Dermis microvascular lymphatic vessel endothelial cell (primary cell): Measurements from ENCODE around the gene ZNF814. TPM values are rescaled to one million over a fixed set of nuclear protein-coding genes. Genes with fewer than 3 reads are reported as not detected.
"Not testable (repeated sequence)": the region's sequence is repeated elsewhere in the genome, so short reads cannot be mapped to it uniquely, and the experiment has no call there.

Source experiments
- DNase-seq, 2 donors: peaks; one replicate each; pipeline versions ENCODE4 v3.0.0 to v3.0.0-alpha.2; 2010; ENCODE audit warnings: low read depth in 2 of 2
- total RNA-seq: library from RNA; depleted of rRNA; stranded (reverse); fragments of >200 nt; gene quantifications from 2 replicates; pipeline ENCODE4 v1.2.1, GENCODE V29; 2014

The ZNF814 gene
- total RNA-seq, 1 donor from 2014 or later: 2.3 TPM

DNA sequence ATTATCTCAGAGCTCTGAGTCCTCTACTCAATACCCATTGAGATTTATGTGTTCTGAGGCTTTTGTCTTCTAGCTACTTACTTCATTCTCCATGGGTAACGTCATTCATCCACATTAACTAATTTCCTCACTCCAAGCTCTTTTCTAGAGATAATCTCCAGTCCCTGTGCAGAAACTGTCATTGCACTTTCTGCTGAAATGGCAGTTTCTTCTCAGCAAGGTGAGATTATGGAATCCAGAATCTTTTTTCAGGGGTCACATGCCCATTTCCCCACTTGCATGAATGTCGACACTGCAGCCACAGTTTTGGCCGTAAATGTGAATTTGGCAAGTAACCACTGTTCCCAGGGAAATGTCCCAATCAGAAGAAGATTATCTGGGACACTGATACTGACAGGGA lies 26.5 kb downstream of the ZNF814 start:
- DNase-seq: not testable (repeated sequence)

DNA sequence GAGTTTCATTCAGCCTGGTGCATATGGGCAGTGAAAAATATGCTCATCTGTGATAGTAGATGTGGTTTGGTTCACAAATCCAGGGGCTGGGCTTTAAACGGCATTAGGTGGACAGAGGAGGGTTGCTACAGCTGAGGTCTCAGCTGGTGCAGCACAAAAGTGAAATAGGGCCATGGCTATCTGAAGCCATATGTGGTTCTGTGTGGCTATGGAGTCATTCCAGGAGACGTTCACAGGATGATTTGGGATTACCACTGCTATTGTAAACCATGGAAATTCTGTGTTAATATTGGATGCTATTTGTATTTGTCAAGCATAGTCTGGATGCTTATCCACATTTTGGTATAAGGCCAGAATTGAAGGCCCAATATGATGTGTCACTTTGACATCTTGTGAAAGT lies 34.7 kb downstream of the ZNF814 start:
- DNase-seq: not testable (repeated sequence)

- not testable (repeated sequence) for DNase-seq
These were observed 36.8 kb downstream of the ZNF814 start for GRCh38 chr19:57851812-57852603.

DNA sequence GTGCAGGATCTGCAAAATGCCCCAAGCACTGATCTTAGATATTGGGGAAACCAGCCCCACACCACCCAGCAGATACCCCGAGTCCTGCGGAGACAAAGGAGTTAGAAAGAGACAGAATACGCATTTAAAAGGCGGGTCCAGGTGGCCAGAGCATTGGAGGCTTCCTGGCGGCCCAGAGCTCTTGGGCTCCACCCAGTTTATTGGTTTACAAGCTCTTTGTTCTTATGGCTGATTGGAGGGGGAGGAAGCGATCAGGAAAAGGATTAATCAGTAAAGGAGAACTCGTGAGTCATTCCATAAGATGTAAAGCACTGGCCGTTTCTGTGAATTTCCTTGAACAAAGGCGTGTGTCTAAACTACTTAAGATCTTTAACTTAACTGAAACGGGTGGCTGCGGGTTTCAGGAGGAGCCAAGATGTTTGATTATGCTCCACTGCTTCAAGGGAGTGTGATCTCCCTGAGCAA lies 38.3 kb downstream of the ZNF814 start:
- DNase-seq: peak in 1 of 2 donors; percentile 86

DNA sequence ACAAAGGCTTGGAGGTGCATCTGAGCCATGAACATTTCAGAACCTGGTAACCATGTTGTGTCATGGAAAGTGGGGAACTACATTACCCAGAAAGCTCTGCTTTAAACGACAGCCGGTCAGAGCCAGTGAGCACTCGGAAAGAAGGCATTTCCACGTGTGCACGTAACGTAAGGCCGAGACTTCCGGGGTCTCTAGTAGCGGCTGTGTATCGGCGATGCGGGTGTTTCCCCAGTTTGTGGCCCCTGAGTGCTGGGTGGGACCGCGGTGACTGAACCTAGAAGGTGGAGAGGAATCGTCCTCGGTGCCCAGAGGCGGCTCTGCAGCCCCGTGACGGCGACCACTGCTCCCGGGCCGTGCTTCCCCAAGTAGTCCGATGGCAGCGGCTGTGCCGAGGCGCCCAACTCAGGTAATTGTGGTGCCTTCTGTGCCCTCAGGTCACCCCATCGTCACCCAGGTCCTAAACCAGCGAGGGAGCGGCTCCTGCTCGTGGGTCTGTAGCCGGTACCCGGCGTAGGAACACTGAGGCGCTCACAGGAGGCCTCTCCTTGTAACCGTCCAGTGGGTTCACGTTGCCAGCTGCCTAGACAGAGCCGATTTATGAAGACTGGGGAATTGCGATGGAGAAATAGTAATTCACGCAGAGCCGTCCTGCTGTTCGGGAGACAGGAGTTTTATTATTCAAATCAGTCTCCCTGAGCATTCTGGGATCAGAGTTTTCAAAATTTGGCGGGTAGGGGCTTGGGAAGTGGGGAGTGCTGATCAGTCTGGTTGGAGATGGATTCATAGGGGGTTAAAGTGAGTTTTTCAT lies 39.0 kb downstream of the ZNF814 start, which contains the start of gene ZNF587:
ZNF587 (plus strand) TSS at position 194 of the 808 bp plus-strand sequence; CDS start at position 374, 180 bp downstream.
- DNase-seq: peak; percentile 74 to 89

DNA sequence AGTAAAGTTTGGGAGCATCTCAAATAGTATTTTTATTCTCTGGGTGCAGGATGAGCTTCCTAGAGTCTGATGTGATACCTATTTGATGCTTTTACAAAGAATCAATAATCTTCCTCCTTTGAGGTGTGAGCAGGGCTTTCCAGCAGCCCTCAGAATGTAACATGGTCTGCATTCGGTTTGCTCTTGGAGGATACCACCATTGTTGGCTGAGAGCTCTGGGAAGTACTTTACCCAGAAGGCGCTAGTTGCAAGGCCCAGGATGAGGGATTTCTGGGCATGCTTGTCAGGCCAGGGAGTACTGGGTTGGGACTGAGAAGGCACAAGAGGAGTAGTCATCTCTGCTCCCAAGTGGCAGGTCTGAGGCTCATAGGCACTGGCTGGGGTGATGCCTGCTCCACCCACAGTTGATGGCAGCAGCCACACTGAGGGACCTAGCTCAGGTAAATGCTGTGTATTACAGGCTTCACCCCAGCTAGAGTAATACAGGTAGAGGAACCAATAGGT lies 39.6 kb downstream of the ZNF814 start:
- not testable (repeated sequence) for DNase-seq

GRCh38 chr19:57847164-57847563 lies 41.7 kb downstream of the ZNF814 start:
- DNase-seq: peak; percentile 26 to 54

- DNase-seq: no peak
These were observed 47.6 kb downstream of the ZNF814 start for GRCh38 chr19:57841122-57841763.

- not testable (repeated sequence) for DNase-seq
These were observed 50.1 kb downstream of the ZNF814 start for GRCh38 chr19:57838622-57839191.

- DNase-seq: not testable (repeated sequence)
These were observed 51.8 kb downstream of the ZNF814 start for GRCh38 chr19:57836991-57837390.

- DNase-seq: peak; percentile 35 to 37
These were observed 58.7 kb downstream of the ZNF814 start, which contains the start of gene ZNF587B for GRCh38 chr19:57830071-57830602. ZNF587B (plus strand) TSS chr19:57830299; CDS start chr19:57830529, 230 bp downstream.

- no peak for DNase-seq
These were observed 59.5 kb downstream of the ZNF814 start for GRCh38 chr19:57829316-57829715.

DNA sequence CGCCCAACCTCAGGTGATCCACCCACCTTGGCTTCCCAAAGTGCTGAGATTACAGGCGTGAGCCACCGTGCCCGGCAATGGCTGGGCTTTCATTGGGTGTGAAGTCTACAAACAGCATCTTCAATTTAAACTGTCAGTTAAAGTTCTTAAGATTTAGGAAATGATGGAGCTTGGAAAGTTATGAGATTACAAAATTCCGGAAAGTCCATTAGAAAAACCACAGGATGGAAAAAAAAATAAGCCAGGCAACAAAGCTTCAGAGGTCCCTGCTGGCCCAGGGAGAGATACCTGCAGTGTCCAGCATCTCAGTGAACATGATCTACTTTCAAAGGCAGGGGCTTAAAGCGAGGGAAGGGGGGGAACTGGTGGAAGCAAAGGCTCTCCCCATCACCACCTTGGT lies 63.3 kb downstream of the ZNF814 start:
- DNase-seq: no peak

DNA sequence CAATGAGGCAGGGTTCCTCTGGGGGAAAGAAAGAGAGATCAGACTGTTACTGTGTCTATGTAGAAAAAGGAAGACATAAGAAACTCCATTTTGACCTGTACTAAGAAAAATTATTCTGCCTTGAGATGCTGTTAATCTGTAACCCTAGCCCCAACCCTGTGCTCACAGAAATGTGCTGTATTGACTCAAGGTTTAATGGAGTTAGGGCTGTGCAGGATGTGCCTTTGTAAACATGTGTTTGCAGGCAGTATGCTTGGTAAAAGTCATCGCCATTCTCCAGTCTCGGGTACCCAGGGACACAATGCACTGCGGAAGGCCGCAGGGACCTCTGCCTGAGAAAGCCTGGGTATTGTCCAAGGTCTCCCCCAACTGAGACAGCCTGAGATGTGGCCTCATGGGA lies 65.2 kb downstream of the ZNF814 start:
- not testable (repeated sequence) for DNase-seq

- DNase-seq: not testable (repeated sequence)
These were observed 65.7 kb downstream of the ZNF814 start for GRCh38 chr19:57823155-57823554.

DNA sequence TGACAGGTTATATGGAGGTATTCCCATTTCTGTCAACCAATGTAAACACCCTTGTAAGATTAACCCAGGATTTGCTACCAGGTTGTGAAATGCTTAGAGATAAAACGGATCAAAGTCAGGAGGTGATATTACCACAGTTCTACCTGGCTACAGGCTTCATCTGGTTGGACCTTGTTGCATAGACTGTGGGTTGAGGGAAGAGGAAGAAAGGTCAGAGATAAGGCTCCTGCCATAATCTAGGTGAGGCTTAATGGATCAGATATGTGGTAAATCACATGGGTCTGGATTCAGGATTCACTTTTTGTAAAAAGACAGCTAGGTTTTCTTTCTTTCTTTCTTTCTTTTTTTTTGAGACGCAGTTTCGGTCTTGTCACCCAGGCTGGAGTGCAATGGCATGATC lies 67.3 kb downstream of the ZNF814 start:
- not testable (repeated sequence) for DNase-seq

- DNase-seq: not testable (repeated sequence)
These were observed 67.7 kb downstream of the ZNF814 start for GRCh38 chr19:57821095-57821494.

- DNase-seq: no peak
These were observed 68.2 kb downstream of the ZNF814 start for GRCh38 chr19:57820599-57820998.

GRCh38 chr19:57819475-57820148 lies 69.2 kb downstream of the ZNF814 start:
- peak; percentile 48 to 92 for DNase-seq

- no peak for DNase-seq
These were observed 70.5 kb downstream of the ZNF814 start for GRCh38 chr19:57818378-57818777.
